Dedifferentiated amniotic fluid mesenchymal stem cell (primary cell): ENCODE results near the gene LRRC55.

Source experiments
- DNase-seq: peaks from one replicate; pipeline ENCODE4 v3.0.0-alpha.2; 2016; ENCODE audit errors: extremely low spot score

LRRC55 gene

GRCh38 chr11:57237204-57237681 is 55.5 kb downstream of the LRRC55 start, which contains the start of gene APLNR:
APLNR (minus strand) TSS chr11:57237250; CDS start chr11:57237004, 246 bp downstream.
- DNase-seq: no peak

DNA sequence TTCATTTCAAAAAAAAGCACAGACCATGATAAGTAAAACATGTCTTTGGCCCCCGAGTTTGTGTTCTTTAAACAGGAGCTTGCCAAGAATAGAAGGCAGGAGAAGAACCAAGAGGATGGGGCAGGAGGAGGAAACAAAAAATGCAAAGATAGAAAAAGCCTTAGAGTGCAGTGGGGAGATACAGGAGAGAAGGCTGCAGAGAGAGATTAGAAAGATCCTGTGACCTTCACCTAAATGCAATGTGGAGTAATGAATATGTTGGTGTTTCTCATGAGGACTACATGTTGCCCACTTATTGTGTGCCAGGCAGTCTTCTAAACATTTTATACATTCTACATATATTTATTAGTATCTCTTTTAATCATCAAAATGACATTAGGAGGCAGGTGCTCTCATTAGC is 57.6 kb downstream of the LRRC55 start:
- DNase-seq: no peak

GRCh38 chr11:57240007-57240406 is 58.3 kb downstream of the LRRC55 start:
- DNase-seq: no peak

DNA sequence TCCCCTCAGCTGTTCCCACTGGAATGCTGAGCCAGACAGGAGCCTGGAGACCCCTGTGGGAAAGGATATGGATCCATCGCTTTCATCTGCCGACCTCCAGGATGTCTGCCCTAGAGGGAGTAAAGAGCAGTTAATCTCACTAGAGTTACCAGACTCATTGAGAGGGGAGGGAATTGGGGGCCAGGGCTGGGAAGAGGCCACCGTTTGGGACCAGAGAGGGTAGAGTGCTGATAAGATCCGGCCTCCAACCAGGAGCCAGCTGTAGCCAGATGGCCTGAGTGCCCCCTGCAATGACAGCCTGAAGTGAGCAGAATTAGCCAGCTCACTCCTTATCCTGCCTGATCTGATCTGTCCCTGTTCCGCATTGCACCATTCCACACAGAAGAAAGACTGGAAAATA is 59.0 kb downstream of the LRRC55 start:
- DNase-seq: no peak
